H9 (cell line): ENCODE results near the gene PLEKHA7. TPM values are rescaled to one million over a fixed set of nuclear protein-coding genes. Genes with fewer than 3 reads are reported as not detected.

Experiments
- DNase-seq: peaks from one replicate; pipeline ENCODE4 v3.0.0-alpha.2; 2017
- H2AFZ ChIP-seq: one replicate; pipeline ENCODE4 v1.6.1; 2013; ENCODE audit warnings: mild to moderate bottlenecking, low read length, control low read depth, moderate library complexity
- H2AK5ac ChIP-seq: 2 replicates; pipeline ENCODE4 v1.6.1; 2013; ENCODE audit warnings: low read length, control low read depth, mixed read lengths; ENCODE audit not compliant: insufficient read length
- H2BK120ac ChIP-seq: one replicate; pipeline ENCODE4 v1.6.1; 2013; ENCODE audit warnings: low read depth, mild to moderate bottlenecking, low read length, control low read depth, inconsistent platforms; ENCODE audit not compliant: poor library complexity, severe bottlenecking
- H2BK12ac ChIP-seq: 2 replicates; pipeline ENCODE4 v1.6.1; 2013; ENCODE audit warnings: low read length, control low read depth, mixed read lengths, low read depth; ENCODE audit not compliant: insufficient read length
- H2BK15ac ChIP-seq: 2 replicates; pipeline ENCODE4 v1.6.1; 2013; ENCODE audit warnings: low read depth, low read length, control low read depth
- H2BK20ac ChIP-seq: one replicate; pipeline ENCODE4 v1.6.1; 2013; ENCODE audit warnings: low read depth, mild to moderate bottlenecking, low read length, control low read depth, inconsistent platforms; ENCODE audit not compliant: poor library complexity, severe bottlenecking
- H2BK5ac ChIP-seq: 2 replicates; pipeline ENCODE4 v1.6.1; 2013; ENCODE audit warnings: low read length, control low read depth, mixed read lengths; ENCODE audit not compliant: insufficient read length
- H3K14ac ChIP-seq: 2 replicates; pipeline ENCODE4 v1.6.1; 2013; ENCODE audit warnings: low read length, control low read depth; ENCODE audit not compliant: insufficient read depth
- H3K18ac ChIP-seq: 2 replicates; pipeline ENCODE4 v1.6.1; 2013; ENCODE audit warnings: low read depth, mild to moderate bottlenecking, mixed read lengths, low read length, control low read depth; ENCODE audit not compliant: insufficient read length
- H3K23ac ChIP-seq: 2 replicates; pipeline ENCODE4 v1.6.1; 2013; ENCODE audit warnings: low read length, control low read depth, mixed read lengths, low read depth; ENCODE audit not compliant: insufficient read length
- H3K23me2 ChIP-seq: 2 replicates; pipeline ENCODE4 v1.6.1; 2013; ENCODE audit warnings: low read depth, mild to moderate bottlenecking, mixed read lengths, low read length, control low read depth; ENCODE audit not compliant: insufficient read length, poor library complexity, severe bottlenecking
- H3K27ac ChIP-seq: 2 replicates; pipeline ENCODE4 v1.5.1; 2013; ENCODE audit warnings: low read length, control low read depth, mixed read lengths, low read depth; ENCODE audit not compliant: insufficient read length
- H3K27me3 ChIP-seq: 2 replicates; pipeline ENCODE4 v1.6.1; 2013; ENCODE audit warnings: low read length, control low read depth, inconsistent platforms; ENCODE audit not compliant: insufficient read depth
- H3K4ac ChIP-seq: 2 replicates; pipeline ENCODE4 v1.6.1; 2013; ENCODE audit warnings: low read depth, mild to moderate bottlenecking, control low read depth, inconsistent platforms, low read length, moderate library complexity
- H3K4me1 ChIP-seq: 2 replicates; pipeline ENCODE4 v1.6.1; 2013; ENCODE audit warnings: low read length, control low read depth, inconsistent platforms; ENCODE audit not compliant: insufficient read depth
- H3K4me2 ChIP-seq: 2 replicates; pipeline ENCODE4 v1.6.1; 2013; ENCODE audit warnings: low read length, control low read depth, mixed read lengths; ENCODE audit not compliant: insufficient read length, insufficient read depth
- H3K56ac ChIP-seq: 2 replicates; pipeline ENCODE4 v1.6.1; 2013; ENCODE audit warnings: low read depth, mild to moderate bottlenecking, mixed read lengths, low read length, control low read depth; ENCODE audit not compliant: insufficient read length
- H3K79me1 ChIP-seq: 2 replicates; pipeline ENCODE4 v1.6.1; 2013; ENCODE audit warnings: low read depth, mild to moderate bottlenecking, moderate library complexity, low read length, control low read depth, inconsistent platforms; ENCODE audit not compliant: insufficient read depth, poor library complexity, severe bottlenecking
- H3K79me2 ChIP-seq: 2 replicates; pipeline ENCODE4 v1.6.1; 2013; ENCODE audit warnings: low read length, control low read depth, inconsistent platforms; ENCODE audit not compliant: insufficient read depth
- H3K9ac ChIP-seq: 2 replicates; pipeline ENCODE4 v1.6.1; 2013; ENCODE audit warnings: low read length, control low read depth, mixed read lengths; ENCODE audit not compliant: insufficient read length; ENCODE audit errors: extremely low read depth
- H3K9me3 ChIP-seq: one replicate; pipeline ENCODE4 v1.6.1; 2013; ENCODE audit warnings: low read depth, low read length, inconsistent platforms; ENCODE audit not compliant: control insufficient read depth
- H3T11ph ChIP-seq: one replicate; pipeline ENCODE4 v1.6.1; 2013; ENCODE audit warnings: mild to moderate bottlenecking, low read length, control low read depth, inconsistent platforms
- H4K20me1 ChIP-seq: one replicate; pipeline ENCODE4 v1.6.1; 2013; ENCODE audit not compliant: control insufficient read depth, insufficient read length, insufficient read depth
- H4K5ac ChIP-seq: 2 replicates; pipeline ENCODE4 v1.6.1; 2013; ENCODE audit warnings: low read depth, mild to moderate bottlenecking, mixed read lengths, low read length, control low read depth; ENCODE audit not compliant: insufficient read length
- H4K8ac ChIP-seq: replicated peaks from 2 replicates; pipeline ENCODE4 v1.6.1; 2013; ENCODE audit warnings: low read length, control low read depth, mixed read lengths, low read depth; ENCODE audit not compliant: insufficient read length
- H4K91ac ChIP-seq: 2 replicates; pipeline ENCODE4 v1.6.1; 2013; ENCODE audit warnings: low read depth, mild to moderate bottlenecking, moderate library complexity, mixed read lengths, low read length, control low read depth; ENCODE audit not compliant: insufficient read length
- H3K27ac Mint-ChIP-seq, 3 experiments: 2 replicates in 2 of 3; 3 replicates in 1 of 3; pipeline ENCODE4 v1.8.0; 2020 to 2021; ENCODE audit warnings: mixed read lengths in 3 of 3, mild to moderate bottlenecking in 1 of 3, moderate library complexity in 1 of 3
- H3K27me3 Mint-ChIP-seq: 2 replicates; pipeline ENCODE4 v1.8.0; 2021; ENCODE audit warnings: low read depth, mild to moderate bottlenecking, moderate library complexity, mixed read lengths
- H3K36me3 Mint-ChIP-seq, 3 experiments: 2 replicates in 2 of 3; 3 replicates in 1 of 3; pipeline ENCODE4 v1.8.0; 2020 to 2021; ENCODE audit warnings: low read depth in 3 of 3, mixed read lengths in 3 of 3; ENCODE audit not compliant: insufficient read depth in 1 of 3
- H3K4me1 Mint-ChIP-seq, 2 experiments: 2 replicates each; pipeline ENCODE4 v1.8.0; 2020; ENCODE audit warnings: mixed read lengths in 2 of 2
- H3K4me3 Mint-ChIP-seq, 2 experiments: 2 replicates in 1 of 2; 3 replicates in 1 of 2; pipeline ENCODE4 v1.8.0; 2020 to 2021; ENCODE audit warnings: mild to moderate bottlenecking in 2 of 2, mixed read lengths in 2 of 2, moderate library complexity in 1 of 2
- H3K9me3 Mint-ChIP-seq, 2 experiments: 2 replicates in 1 of 2; 3 replicates in 1 of 2; pipeline ENCODE4 v1.8.0; 2020; ENCODE audit warnings: mild to moderate bottlenecking in 2 of 2, mixed read lengths in 2 of 2, moderate library complexity in 1 of 2
- WGBS: extraction: QIAGEN DNeasy Blood & Tissue Kit; methylation state at CpG from one replicate; pipeline ENCODE4 v1.1.7; 2013; ENCODE audit warnings: missing lambda C conversion rate, low lambda C conversion rate, mixed read lengths; ENCODE audit not compliant: insufficient read length; ENCODE audit errors: extremely low coverage; 5-methylcytosine and 5-hydroxymethylcytosine counted together
- total RNA-seq: library from RNA; stranded (reverse); gene quantifications from 2 replicates; pipeline ENCODE4 v1.2.1, GENCODE V29; 2021
- TF ChIP-seq, protein P1 (sequence below): fragments of 200-600 bp; sonication (generic); conservative IDR thresholded peaks from 3 replicates; pipeline ENCODE4 v1.8.0; 2021; ENCODE audit warnings: antibody characterized with exemption, mild to moderate bottlenecking

PLEKHA7 gene
- total RNA-seq, 1 experiment from 2014 or later: 21.0 TPM

DNA sequence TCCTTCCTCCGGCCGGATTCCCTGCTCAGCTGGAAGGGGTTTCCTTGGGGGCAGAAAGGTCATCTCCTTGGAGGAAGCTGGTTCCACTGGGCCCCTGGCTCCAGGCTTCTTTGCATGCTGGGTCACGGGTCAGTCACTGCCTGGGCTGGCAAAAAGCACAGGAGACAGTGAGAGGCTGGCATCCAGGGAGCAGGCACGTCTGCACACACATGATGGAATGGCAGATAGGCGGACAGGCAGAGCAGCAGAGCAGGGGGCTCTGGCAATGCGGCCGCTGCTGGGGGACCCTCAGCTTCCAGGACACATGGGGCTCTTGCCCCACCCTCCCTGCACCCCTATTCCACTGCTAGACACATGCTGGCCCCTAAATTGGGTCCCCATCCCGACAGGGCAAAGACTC is 235.3 kb downstream of the PLEKHA7 start:
- Histone ChIP-seq H3K4ac (no peak overlapping the region), H3K27ac (no peak overlapping the region), H3K23ac (no peak overlapping the region), H2BK20ac (no peak overlapping the region), H2AFZ (no peak overlapping the region), H2BK5ac (no peak overlapping the region), H4K8ac (no peak overlapping the region), H4K20me1 (no peaks in the 10 kb centered on the region), H4K5ac (no peak overlapping the region), H2AK5ac (no peak overlapping the region), H3K18ac (no peak overlapping the region), H3K9ac (no peak overlapping the region), H4K91ac (no peak overlapping the region), H3K79me2 (no peaks in the 10 kb centered on the region), H2BK120ac (no peak overlapping the region), H3K9me3 (no peaks in the 10 kb centered on the region), H3T11ph (no peak overlapping the region), H3K4me1 (0 out of 2 replicates have a peak, but pooled peaks cover 5% of the 10 kb centered on the region), H3K23me2 (no peaks in the 10 kb centered on the region), H3K56ac (no peak overlapping the region), H2BK12ac (no peak overlapping the region), H3K27me3 (no peaks in the 10 kb centered on the region), H3K79me1 (no peaks in the 10 kb centered on the region), H2BK15ac (no peak overlapping the region), H3K14ac (no peak overlapping the region), H3K4me2 (no peak overlapping the region)
- no peak overlapping the region for H3K27ac Mint-ChIP-seq
- TF ChIP-seq, protein P1, sequence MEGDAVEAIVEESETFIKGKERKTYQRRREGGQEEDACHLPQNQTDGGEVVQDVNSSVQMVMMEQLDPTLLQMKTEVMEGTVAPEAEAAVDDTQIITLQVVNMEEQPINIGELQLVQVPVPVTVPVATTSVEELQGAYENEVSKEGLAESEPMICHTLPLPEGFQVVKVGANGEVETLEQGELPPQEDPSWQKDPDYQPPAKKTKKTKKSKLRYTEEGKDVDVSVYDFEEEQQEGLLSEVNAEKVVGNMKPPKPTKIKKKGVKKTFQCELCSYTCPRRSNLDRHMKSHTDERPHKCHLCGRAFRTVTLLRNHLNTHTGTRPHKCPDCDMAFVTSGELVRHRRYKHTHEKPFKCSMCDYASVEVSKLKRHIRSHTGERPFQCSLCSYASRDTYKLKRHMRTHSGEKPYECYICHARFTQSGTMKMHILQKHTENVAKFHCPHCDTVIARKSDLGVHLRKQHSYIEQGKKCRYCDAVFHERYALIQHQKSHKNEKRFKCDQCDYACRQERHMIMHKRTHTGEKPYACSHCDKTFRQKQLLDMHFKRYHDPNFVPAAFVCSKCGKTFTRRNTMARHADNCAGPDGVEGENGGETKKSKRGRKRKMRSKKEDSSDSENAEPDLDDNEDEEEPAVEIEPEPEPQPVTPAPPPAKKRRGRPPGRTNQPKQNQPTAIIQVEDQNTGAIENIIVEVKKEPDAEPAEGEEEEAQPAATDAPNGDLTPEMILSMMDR: no peak
- no peaks in the 10 kb centered on the region for H3K9me3 Mint-ChIP-seq
- no peak for DNase-seq
- WGBS: no CpG with 5 or more reads among the region's 8 CpGs
- H3K36me3 Mint-ChIP-seq: peaks cover 0 to 15% (median 9%) of the 10 kb centered on the region in 3 experiments; a peak in 6 of 7 replicates
- H3K4me3 Mint-ChIP-seq: no peak overlapping the region
- H3K27me3 Mint-ChIP-seq: no peaks in the 10 kb centered on the region
- peaks cover 37 to 43% of the 10 kb centered on the region in 2 experiments for H3K4me1 Mint-ChIP-seq
